ENCODE measurements around the gene CCM2.

The CCM2 gene

DNA sequence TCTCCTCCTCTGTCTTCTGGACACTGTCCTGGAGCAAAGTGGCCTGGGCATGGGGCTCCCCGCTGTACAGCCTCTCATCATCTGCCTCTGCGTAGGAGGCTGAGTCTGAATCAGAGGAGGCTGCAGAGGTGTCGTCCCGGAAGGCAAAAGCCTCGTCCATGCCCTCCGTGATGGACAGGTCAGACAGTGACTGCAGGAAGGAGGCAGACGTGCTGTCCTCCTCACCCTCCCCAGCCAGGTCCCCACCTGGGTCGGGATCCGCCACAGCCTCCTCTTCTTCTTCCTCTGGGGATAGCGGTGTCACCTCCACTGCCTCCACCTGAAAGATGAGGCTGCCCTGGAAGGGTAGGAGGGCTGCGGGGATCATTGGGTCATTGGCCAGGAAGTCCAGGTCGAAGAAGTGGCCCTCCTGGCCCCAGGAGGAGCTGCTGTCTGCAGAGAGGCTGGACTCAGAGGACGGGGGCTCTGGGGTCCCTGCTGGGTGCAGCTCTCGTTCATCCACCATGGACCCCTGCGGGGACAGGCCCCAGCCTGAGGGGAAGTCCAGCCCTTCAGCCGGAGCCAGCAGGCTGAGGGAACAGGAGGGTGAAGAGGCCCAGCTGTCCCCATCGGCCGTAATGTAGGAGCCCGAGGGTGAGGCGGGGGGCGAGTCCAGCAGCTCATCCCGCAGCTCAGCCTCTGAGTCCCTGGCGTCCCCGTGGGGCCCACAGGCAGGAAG lies 85.1 kb downstream of the CCM2 start:
- DNase-seq = no peak

DNA sequence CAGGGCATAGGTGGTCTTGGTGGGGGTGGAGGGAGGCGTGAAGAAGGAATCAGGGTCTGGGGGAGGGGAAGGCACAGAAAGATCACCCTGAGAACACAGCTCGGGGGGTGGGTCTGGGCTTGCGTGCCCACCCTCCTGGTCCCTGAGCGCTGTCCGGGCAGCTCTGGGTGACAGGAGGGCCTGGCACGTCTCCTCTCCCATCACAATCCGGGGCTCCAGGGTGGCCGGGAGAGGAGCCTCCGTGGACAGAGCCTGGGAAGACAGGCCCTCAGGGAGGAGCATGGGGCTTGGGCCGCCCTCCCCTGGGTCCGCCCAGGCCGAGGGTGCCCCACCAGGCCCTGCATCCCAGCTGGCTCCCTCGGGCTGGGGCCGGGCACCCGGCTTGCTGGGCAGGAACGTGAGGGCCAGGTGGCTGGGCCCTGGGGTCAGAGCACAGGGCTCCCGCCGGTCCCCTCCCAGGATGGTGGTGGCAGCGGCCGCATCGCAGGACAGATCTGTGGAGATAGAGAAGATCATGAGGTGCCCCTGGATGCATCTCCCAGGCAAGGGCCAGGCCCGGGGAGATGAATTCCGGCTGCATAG lies 85.7 kb downstream of the CCM2 start:
- no peak for DNase-seq

DNA sequence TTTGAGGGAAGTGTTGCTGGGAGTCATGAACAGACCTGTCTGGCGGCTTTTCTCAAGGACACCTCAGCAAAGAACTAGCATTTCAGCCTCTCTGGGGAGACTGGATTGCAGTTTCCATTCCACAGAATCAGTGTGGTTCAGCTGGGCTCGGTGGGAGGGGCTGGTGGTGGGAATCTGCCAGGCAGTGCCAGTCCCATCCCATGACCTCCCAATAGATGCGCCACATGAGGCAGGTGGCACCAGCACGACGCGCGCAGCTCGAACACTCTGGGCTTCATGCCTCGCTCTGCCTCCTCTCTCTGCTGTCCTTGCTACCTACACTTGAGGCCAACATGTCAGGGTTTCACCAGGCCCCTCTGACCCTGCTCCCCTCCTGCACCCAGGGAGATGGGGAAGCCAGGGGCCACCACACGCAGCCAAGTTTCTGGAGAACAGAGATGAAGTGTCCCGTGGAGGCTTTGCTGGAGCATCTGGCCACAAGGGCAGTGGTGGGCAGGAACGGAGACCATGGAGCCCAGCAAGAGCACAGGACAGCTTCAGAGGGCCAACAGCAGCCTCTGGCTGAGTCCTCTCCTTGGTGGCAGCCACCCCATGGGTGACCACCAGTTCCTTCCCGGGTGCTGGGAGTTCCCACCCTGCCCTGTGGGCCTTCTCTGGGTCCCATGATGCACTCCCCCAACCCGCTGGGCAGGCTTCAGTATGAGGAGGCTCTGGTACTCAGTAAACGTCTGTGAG lies 86.5 kb downstream of the CCM2 start:
- no peak for DNase-seq

DNA sequence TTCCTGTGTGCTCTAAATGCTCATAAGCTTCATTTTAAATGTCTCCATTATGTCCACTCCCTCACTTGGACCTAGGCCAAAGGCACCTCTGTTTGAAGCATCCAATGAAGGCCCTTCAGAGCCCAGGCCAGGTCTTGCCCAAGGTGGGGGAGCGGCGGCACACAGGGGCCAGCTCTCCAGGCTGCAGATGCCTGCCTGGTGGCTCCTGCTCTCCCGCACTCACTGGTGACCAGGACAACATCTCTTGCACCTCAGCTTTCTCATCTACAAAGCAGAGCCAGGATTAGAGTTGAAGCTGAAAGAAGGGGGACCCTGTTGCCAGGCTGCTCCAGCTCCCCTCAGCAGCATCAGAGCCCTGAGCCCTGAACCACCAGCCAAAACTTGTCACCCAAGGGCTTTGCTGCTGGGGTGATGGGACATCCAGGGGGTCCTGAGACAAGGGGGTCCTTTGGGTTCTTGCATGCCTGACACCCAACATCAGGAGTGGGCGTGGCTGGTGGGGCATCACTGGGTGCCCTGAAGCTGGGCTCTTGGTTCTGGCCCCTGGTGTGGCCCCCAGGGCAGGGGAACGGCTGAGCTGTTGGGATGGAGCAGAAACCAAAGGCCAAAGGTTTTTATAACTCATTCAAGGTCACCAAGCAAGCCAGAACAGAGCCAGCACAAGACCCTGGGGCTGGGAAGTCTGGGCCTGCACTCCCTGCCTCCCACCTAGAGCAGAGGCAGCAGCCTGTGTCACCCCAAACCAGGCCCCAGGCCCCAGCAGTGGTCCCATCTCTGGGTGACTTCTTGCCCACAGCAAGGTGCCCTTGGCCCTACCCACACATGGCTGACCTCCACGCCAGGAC lies 87.5 kb downstream of the CCM2 start:
- DNase-seq = no peak

DNA sequence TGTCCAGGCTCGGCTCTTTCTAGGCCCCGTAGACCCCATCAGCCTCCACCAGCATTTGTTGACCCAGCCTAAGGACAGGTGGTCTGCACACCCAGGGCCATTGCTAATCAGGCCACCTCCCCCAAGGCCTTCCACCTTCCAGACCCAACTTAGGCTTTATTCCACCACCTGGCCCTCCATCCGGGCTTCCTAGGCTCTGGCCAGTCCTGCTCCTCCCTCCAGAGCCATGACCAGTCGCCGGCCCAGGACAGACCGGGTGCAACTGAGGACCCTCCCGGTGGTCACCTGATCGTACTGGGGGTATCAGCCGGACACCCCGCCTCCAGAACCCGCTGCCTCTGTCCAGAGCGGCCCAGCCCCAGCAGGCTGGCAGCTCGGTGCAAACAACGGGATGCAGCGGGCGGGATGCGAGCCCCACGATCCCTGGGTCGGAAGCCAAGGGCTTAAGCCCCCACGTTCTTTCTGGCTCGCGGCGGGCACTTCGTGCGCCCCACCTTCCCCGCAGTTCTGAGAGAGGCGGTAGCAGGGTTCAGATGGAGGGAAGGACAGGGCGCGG lies 88.2 kb downstream of the CCM2 start:
- no peak for DNase-seq

DNA sequence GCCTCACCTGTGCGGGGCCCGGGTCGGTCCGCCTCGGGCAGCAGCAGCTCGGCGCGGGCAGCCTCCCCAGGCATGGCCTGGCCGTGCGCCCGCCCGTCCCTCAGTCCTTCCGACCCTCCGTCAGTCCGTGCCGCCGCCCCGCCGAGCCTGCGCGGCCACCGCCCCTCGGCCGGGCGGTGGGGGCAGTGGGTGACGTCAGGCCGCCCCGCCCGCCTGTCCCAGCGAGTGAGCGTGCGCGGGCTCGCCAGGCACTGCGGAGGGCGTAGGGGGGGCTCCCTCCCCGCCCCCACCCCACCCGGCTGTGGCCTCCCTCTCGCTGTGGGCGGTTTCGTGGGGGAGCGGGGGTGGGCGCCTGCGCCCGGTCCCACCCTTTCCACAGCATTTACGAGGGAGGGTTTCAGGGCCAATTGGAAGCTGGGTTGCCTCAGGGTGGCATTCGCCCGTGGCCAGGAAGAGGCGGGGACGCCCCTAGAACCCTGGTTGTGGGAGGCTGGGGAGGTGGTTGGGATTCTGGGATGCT lies 88.9 kb downstream of the CCM2 start, which contains the start of gene NACAD:
Gene NACAD (minus strand): TSS at position 149 of the 520 bp plus-strand sequence. CDS start 75 bp downstream, at position 74.
- peak; percentile 1 for DNase-seq

DNA sequence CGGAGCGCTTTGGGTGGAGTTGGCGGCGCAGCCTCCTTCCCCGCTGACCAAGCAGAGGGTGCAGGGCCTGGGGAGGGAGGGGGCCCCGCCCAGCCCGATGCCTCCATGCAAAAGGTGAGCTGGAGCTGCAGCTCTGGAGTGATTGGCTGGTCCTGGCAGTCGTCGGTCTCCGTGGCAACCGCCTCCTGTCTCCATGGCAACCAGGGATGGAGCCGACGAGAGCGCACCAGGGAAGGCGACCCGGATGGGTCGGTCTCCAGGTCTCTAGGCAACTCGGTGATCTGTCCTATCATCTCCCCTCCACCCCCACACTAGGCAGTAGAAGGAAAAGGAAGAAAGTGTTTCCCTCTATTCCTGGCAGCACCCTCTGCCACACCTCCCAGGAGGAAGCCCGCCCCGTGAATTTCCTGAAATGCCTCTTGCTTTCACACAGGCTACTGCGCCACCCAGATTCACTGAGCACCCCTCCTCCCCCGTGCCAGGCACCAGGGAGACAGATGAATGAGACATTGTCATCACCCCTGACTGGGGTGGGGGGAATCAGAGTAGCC lies 89.4 kb downstream of the CCM2 start:
- peak; percentile 2 for DNase-seq

DNA sequence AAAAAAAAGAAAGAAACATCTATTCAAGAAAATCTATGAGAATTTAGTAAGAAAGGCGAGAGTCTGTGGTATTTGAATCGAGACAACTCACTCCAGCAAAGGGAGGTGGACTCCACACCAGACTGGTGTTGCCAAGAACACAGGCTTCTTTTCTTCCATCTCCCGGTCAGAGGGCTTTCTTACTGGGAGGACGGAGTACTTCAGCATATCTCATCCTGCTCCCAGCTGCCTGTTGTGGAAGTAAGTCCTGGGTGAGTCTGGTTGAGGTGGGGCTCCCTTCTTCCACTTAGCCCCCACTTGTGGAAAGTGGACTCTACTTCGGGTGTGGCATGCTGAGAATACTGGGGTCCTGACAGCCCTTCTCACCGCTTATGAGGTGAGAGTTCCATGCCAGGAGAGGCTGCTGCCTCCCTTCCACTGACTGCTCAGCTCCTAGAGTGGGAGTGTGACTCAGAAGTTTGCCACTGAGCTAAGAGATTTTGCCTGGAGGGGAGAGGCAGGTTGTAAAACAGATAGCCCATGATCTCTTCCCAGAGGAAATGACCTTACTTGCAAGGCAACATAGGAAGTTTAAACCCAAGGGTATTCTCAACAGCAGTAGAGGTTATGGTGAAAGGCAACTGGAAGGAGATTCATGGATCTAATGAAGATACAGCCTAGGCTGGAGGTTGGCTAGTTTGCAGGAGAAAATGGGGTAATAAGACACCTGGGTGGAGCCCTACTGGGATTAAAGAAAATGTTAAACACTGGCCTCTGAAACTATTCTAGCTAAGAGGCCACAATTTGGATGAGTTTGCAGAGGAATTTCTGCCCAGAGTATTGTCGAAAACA lies 92.3 kb downstream of the CCM2 start:
- peak; percentile 24 for DNase-seq

DNA sequence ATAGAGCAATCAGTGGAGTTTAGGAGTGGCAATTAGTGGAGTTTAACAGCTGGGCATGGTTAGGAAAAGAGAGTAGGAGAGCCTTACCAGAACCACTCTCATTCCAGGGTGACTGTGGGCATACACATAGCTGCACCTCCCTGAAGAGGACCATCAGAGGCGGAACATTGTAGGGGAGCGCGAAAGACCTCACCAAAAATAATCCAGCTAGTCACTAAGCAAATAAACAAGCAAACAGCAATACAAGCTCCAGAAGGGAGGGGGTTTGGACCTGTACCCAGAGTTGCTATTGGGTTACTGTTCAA lies 92.9 kb downstream of the CCM2 start:
- DNase-seq = no peak

DNA sequence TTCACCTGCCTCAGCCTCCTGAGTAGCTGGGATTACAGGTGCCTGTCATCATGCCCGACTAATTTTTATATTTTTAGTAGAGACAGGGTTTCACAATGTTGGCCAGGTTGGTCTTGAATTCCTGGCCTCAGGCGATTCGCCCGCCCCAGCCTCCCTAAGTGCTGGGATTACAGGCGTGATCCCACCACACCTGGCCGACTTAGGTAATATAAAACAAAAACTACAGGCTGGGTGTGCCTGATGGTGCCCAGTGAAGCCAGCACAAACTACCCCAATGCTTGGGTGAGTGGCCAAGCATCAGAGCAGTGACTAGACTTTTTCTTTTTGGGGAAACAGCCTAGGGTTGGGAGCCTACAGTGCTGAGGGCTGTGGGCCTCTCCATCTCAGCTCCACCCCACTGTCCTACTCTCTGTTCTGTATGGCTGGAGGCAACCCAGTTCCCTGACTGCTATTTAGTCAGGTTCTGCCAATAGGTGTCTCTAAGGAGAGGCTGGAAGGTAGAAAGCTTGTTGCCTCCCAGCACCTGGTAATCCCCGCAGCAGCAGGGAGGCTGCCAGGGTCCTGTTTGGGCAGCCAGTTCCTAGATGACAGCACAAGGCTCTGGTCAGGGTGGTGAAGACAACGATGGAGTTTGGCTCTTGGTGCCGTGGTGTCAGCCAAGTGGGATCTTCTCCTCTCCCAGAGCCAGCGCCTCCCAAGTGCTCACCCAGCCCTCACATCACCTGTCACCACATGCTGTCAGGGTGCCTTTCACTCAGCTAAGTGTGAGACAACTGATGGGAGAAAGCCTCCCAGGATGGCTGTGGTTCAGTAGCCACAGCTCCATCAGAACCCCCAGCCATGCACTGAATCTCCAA lies 99.2 kb downstream of the CCM2 start:
- no peak for DNase-seq

DNA sequence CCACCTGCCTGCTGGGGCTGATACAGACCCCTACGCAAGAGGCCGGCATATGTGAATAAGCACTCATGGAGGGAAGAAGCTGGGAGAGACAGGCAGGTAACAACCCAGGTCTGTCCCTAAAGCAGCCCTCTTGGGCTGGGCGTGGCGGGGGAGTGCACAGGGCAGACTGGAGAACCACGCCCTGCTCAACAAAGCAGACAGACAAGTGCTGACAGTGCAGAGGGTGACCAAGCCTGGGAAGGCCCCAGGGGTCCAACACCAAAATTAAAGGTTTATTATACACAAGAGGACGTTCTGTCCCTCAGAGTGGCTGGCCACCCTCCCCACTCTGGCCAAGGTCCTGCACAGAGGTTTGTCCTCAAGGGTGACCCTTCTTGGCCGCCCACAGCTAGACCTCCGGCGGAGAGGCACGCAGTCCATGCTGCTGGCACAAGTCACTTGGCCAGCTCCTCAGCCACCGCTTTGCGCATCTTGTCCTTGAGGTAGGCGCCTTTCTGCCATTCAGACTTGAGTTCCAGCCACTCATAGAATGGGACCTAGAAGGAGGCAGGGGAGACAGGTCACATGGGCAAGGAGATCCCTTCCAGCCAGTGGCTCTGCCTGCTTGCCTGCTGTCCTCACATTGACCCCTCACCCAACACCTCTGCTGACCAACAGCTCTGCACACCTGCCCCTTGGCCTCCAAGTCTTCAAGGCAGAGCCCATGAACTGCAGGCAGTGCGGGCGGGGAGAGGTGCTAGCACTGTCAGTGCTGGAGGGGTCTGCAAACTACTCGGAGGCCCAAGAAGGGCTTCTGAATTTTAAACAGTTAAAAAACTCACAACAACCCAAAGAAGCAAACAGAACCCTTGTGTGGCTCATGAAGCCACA lies 100.1 kb downstream of the CCM2 start:
- no peak for DNase-seq

DNA sequence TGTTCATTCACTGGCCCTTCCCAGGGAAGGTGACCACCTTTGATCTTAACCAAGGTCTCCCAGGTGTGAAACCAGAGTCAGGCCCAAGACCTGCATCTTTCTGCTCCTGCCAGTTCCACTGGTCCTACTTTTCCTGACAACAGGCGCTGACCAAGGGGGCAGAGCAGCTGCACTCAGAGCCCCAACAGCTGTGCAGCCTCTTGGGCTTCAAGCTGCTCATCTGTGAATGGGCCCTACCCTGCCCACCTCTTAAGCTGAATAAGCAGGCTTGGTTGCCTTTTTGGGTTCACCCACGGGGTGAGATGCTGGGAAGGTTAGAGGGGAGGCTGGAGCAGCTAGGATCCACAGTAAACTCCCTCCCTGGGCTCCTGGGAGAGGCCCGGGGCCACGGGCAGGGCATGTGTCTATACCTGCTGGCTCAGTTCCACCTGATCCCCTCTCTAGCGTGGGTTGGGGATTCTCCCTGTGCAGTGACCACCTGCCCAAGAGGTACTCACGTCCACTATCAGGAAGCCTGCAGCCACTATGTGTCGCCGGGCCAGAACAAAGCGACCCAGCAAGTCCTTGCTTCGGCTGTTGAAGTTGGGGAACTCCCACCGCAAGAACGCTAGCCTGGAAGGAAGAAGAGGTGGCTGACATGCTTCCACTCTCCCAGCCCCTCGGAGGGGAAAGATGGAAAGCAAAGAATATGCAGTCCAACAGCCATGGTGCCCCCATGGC lies 100.9 kb downstream of the CCM2 start:
- DNase-seq = no peak

DNA sequence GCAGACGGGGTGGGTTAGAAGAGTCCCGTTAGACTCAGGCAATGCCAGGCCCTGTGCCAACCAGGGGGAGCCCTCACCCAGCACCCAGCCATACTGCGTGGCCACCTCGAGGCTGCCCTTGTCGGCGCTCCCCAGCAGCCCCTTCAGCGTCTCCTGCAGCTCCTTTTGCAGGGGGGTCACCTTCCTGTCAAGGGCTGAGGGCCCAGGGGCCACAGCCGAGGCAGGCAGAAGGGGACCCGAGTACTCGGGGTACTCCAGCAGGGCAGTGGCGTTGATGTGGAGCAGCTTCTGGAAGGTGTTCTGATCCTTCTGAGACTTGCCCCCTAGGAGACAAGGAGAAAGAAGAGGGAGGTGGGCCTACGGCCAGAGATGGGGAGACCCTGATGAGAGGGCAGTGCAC lies 101.7 kb downstream of the CCM2 start:
- no peak for DNase-seq

DNA sequence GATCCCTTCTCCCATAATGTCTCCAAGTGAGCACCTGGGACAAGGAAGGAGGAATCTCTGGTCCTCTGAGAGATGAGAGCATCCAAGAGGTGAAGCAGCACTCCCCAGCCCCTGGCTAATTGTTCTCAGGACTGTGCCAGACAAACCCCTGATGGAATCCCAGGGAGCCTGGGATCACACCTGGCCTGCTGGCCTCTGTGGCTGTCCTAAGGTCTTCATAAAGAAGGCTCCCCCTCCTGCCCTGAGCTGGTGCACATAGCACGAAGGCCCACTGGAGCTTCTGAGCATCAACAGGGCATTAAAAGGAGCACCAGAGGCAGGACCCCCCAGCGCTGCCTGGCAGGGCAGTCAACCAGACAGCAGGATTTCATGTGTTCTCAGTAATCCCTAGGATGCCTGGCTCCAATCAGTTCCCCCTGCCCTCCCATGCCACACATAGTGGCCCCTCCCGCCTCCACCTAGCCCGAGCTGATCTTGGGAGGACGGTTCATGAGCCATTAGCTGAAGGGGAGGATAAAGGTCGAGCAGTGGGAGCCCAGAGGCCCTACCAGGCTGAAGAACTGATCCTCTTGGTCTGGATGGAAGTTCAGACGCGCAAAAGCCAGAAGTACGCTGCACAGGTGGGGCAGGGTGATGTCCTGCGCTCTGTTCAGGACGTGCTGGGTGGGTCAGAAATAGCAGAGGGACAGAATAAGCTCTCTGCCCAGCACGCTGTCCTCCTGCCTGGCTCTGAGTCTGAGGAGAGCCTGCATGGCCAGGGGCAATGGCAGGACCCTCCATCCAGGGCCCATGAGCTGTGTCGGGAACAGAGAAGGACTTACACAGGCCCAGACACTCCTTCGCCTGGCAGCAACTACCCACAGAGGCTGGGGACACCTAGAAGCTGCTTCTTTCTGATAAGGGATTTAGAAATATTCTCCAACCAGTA lies 103.0 kb downstream of the CCM2 start:
- no peak for DNase-seq

DNA sequence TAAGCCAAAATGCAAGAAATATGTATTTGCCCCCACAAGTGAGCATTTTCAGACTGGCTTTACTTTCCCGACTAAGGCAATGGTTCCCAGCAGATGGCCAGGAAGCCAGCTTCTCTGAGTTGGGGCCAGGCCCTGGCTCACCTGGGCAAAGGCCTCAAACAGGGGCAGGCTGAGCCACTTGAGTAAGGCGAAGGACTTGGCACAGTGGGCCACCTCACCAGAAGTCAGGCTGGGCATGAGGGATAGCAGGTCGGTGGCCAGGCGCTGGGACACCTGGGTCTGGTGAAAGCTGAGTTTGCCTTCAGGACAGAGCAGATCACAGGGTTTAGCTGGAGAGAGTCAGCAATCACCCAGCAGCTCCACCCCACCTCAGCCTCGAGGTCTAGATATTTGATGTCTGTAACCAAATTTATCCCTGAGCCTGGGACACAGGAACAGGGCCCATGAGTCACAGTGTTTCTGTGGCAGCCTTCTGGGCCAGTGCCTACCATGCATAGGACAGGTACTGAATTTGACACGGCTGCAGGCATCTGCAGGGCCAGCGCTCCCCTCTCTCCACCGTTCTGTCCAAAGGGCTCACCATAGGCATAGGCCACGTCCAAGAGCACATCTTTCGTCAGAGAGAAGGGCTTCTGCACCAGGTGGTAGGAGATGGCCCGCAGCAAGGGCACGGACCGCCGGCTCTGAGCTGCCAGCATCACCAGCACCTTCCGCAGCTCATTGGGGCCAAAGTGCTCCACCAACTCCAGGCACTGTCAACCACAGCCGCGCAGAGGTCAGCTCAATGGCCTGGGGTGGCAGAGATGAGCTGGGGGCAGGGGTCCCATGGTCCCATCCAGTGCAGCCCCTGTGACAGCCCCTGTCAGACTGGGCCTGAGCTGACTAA lies 104.2 kb downstream of the CCM2 start:
- DNase-seq = no peak

DNA sequence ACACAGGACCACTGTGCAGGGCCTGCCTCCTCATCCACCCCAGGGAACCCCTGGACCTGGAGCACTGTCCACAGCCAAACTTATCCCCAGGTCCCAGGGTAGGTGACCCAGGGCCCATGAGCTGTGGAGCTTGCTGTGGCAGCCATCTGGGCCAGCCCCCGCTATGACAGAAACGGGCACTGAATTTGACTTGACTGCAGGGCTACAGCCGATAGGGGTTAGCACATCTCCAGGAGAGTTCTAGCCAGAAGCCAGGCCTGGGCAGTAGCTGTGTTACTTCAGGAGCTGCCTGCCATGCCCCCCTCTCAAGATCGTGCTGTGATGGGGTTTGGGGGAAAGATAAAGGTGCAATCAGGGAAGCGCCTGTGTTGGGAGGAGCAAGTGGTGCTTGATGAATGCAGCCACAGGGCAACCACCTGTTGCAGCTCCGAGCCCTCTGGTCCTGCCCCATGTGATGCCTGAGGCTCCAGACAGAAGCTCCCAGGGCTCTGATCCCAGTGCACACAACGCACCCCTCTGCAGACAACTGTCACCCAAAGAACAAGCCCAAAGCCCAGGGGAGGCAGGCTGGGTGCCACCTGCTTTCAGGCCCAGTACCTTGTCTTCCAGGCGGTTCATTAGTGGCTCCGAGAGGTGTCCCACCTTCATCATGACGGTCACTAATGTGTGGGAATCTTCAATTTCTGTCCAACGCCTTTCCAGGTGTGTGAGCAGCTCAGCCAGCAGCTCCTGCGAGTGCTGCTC lies 105.0 kb downstream of the CCM2 start:
- no peak for DNase-seq
